Measurements from ENCODE around the gene CNPY1.

- TF ChIP-seq EZH2phosphoT487 (IDR thresholded peaks at IDR 0.05; ENCODE audit: insufficient read depth, low read depth) (no peak), EZH2 (IDR thresholded peaks at IDR 0.05; ENCODE audit: insufficient read depth, poor library complexity, severe bottlenecking) (no peak)
Observed at GRCh38 chr7:155538293-155538692, 8.1 kb downstream of the CNPY1 start.
